HCT116 (cell line): ENCODE data around the gene GPD1L. TPM values are rescaled to one million over a fixed set of nuclear protein-coding genes. Genes with fewer than 3 reads are reported as not detected.

Source experiments
- ATAC-seq: fragments of 200-7000 bp; cut with Tn5 transposase; 2 replicates; pipeline ENCODE4 v1.9.1; 2020; ENCODE audit warnings: mild to moderate bottlenecking, moderate library complexity
- BruUV-seq: library from RNA; stranded (reverse); fragments of 400-500 nt; replicated peaks from 2 replicates; lab custom pipeline; 2021; lab: Mats Ljungman, UMichigan
- CTCF ChIA-PET: fragments of 300-600 bp; sonication (Branson Sonifier 250); formaldehyde crosslinking; loops from one replicate; lab custom pipeline; 2021; ENCODE audit warnings: antibody characterized with exemption; lab: Charles Lee
- POLR2A ChIA-PET: fragments of 300-600, 350-600 bp; sonication (Branson Sonifier 250); formaldehyde crosslinking; loops from one replicate; lab custom pipeline; 2021; ENCODE audit warnings: antibody characterized with exemption; lab: Charles Lee
- RAD21 ChIA-PET, 2 experiments: fragments of 300-600 bp; sonication (Branson Sonifier 250); formaldehyde crosslinking; loops; one replicate each; lab custom pipeline; 2023; ENCODE audit warnings: low total read pairs in 2 of 2; ENCODE audit not compliant: uncharacterized antibody in 2 of 2, unreplicated experiment in 2 of 2, low non-redundant PET in 1 of 2; lab: Charles Lee
- DNase-seq: peaks from one replicate; pipeline ENCODE4 v3.0.0-alpha.2; 2010; ENCODE audit warnings: low read depth, low spot score
- H2AFZ ChIP-seq: fragments of 200-600 bp; shearing (Covaris generic), sonication (generic); 2 replicates; pipeline ENCODE4 v1.6.1; 2017; ENCODE audit warnings: low read depth, mixed run types, mixed read lengths, antibody characterized with exemption, low read length; ENCODE audit not compliant: poor library complexity, severe bottlenecking
- H3K27ac ChIP-seq: 2 replicates; pipeline ENCODE4 v1.5.1; 2012; ENCODE audit warnings: low read depth, low read length
- H3K27me3 ChIP-seq: fragments of 200-600 bp; sonication (generic); 2 replicates; pipeline ENCODE4 v1.6.1; 2016; ENCODE audit warnings: mixed run types, low read length, mixed read lengths; ENCODE audit not compliant: insufficient read depth
- H3K36me3 ChIP-seq, 2 experiments: fragments of 200-500 bp in 1 of 2; fragments of 200-600 bp in 1 of 2; sonication (Bioruptor generic) in 1 of 2; sonication (generic) in 1 of 2; 2 replicates each; pipeline versions ENCODE4 v1.5.1 to v1.6.1; 2014 to 2016; ENCODE audit warnings: low read length in 2 of 2, inconsistent platforms in 1 of 2, mixed read lengths in 1 of 2, mixed run types in 1 of 2; ENCODE audit not compliant: insufficient read depth in 2 of 2, control insufficient read depth in 1 of 2
- H3K4me1 ChIP-seq, 2 experiments: fragments of 200-600 bp in 1 of 2; sonication (generic) in 1 of 2; 2 replicates each; pipeline versions ENCODE4 v1.5.1 to v1.6.1; 2012 to 2017; ENCODE audit warnings: low read length in 2 of 2, inconsistent platforms in 1 of 2, mild to moderate bottlenecking in 1 of 2, mixed read lengths in 1 of 2, mixed run types in 1 of 2, moderate library complexity in 1 of 2; ENCODE audit not compliant: insufficient read depth in 2 of 2, control insufficient read depth in 1 of 2
- H3K4me2 ChIP-seq: fragments of 200-600 bp; sonication (generic); 2 replicates; pipeline ENCODE4 v1.6.1; 2017; ENCODE audit warnings: mixed run types, low read length, mixed read lengths
- H3K4me3 ChIP-seq, 2 experiments: fragments of 200-600 bp in 1 of 2; sonication (generic) in 1 of 2; replicated peaks in 1 of 2; 2 replicates each; pipeline ENCODE4 v1.5.1; 2011 to 2016; ENCODE audit warnings: low read length in 2 of 2, control low read depth in 1 of 2, low read depth in 1 of 2, mild to moderate bottlenecking in 1 of 2, mixed read lengths in 1 of 2, mixed run types in 1 of 2
- H3K79me2 ChIP-seq: fragments of 200-600 bp; sonication (generic); 2 replicates; pipeline ENCODE4 v1.6.1; 2017; ENCODE audit warnings: mild to moderate bottlenecking, mixed run types, low read length, moderate library complexity, mixed read lengths; ENCODE audit not compliant: insufficient read depth
- H3K9ac ChIP-seq: fragments of 200-600 bp; sonication (generic); 2 replicates; pipeline ENCODE4 v1.6.1; 2016; ENCODE audit warnings: low read length, mixed read lengths
- H3K9me2 ChIP-seq: fragments of 200-600 bp; sonication (generic), shearing (Covaris generic); 2 replicates; pipeline ENCODE4 v1.6.1; 2017; ENCODE audit warnings: mixed run types, mild to moderate bottlenecking, moderate library complexity; ENCODE audit not compliant: insufficient read depth
- H3K9me3 ChIP-seq, 2 experiments: fragments of 200-500 bp in 1 of 2; fragments of 200-600 bp in 1 of 2; sonication (Bioruptor generic) in 1 of 2; sonication (generic) in 1 of 2; 2 replicates each; pipeline ENCODE4 v1.6.1; 2014 to 2017; ENCODE audit warnings: low read length in 2 of 2, mixed read lengths in 2 of 2, inconsistent platforms in 1 of 2, low read depth in 1 of 2, mild to moderate bottlenecking in 1 of 2, mixed run types in 1 of 2, moderate library complexity in 1 of 2; ENCODE audit not compliant: control insufficient read depth in 1 of 2, insufficient read depth in 1 of 2
- H4K20me1 ChIP-seq: fragments of 200-600 bp; sonication (generic), shearing (Covaris generic); 2 replicates; pipeline ENCODE4 v1.6.1; 2017; ENCODE audit warnings: mixed run types, mild to moderate bottlenecking, moderate library complexity; ENCODE audit not compliant: insufficient read depth
- ATF3 ChIP-seq: IDR thresholded peaks from 2 replicates; pipeline ENCODE4 v1.6.1; 2012
- CBX3 ChIP-seq: IDR thresholded peaks from 2 replicates; pipeline ENCODE4 v1.6.1; 2012; ENCODE audit warnings: low read depth
- CEBPB ChIP-seq: IDR thresholded peaks from 2 replicates; pipeline ENCODE4 v1.6.1; 2012; ENCODE audit warnings: low read depth
- EGR1 ChIP-seq: IDR thresholded peaks from 2 replicates; pipeline ENCODE4 v1.6.1; 2012; ENCODE audit warnings: low read depth
- EZH2 ChIP-seq: fragments of 200-600 bp; sonication (generic); IDR thresholded peaks from 2 replicates; pipeline ENCODE4 v1.6.1; 2017; ENCODE audit warnings: antibody characterized with exemption, mixed run types
- EZH2phosphoT487 ChIP-seq: fragments of 200-600 bp; IDR thresholded peaks from 2 replicates; pipeline ENCODE4 v1.6.1; 2018; ENCODE audit warnings: antibody characterized with exemption, borderline replicate concordance
- FOSL1 ChIP-seq: IDR thresholded peaks from 2 replicates; pipeline ENCODE4 v1.6.1; 2012; ENCODE audit warnings: low read depth
- JUND ChIP-seq: IDR thresholded peaks from 2 replicates; pipeline ENCODE4 v1.6.1; 2012
- POLR2A ChIP-seq: IDR thresholded peaks from 2 replicates; pipeline ENCODE4 v1.7.0; 2011; ENCODE audit warnings: borderline replicate concordance; ENCODE audit not compliant: insufficient read depth, insufficient read length; ENCODE audit errors: extremely low read depth
- POLR2AphosphoS5 ChIP-seq: IDR thresholded peaks from 2 replicates; pipeline ENCODE4 v1.6.1; 2011; ENCODE audit warnings: mild to moderate bottlenecking, low read depth, low read length, moderate library complexity
- RAD21 ChIP-seq: IDR thresholded peaks from 2 replicates; pipeline ENCODE4 v1.6.1; 2012; ENCODE audit warnings: low read depth, mild to moderate bottlenecking
- SIN3A ChIP-seq: IDR thresholded peaks from 2 replicates; pipeline ENCODE4 v1.6.1; 2012; ENCODE audit warnings: low read depth
- SRF ChIP-seq: IDR thresholded peaks from 2 replicates; pipeline ENCODE4 v1.6.1; 2012; ENCODE audit warnings: low read depth
- TCF7L2 ChIP-seq: IDR thresholded peaks from 2 replicates; pipeline ENCODE4 v1.7.0; 2011; ENCODE audit warnings: borderline replicate concordance, inconsistent platforms; ENCODE audit not compliant: insufficient read depth, insufficient read length; ENCODE audit errors: extremely low read depth
- YY1 ChIP-seq: IDR thresholded peaks from 2 replicates; pipeline ENCODE4 v1.6.1; 2011; ENCODE audit warnings: low read length, low read depth, moderate library complexity, mild to moderate bottlenecking; ENCODE audit not compliant: insufficient replicate concordance; ENCODE audit errors: extremely low read depth
- ZFX ChIP-seq: fragments of 450-650 bp; IDR thresholded peaks from 2 replicates; pipeline ENCODE4 v1.6.1; 2017
- intact Hi-C: fragments of 100-400 bp; cut with micrococcal nuclease; formaldehyde crosslinking; loops from 2 replicates; pipeline ENCODE4 v1.10.0; 2022
- total RNA-seq: library from RNA; stranded (reverse); gene quantifications from one replicate; pipeline ENCODE4 v1.2.1, GENCODE V29; 2021; ENCODE audit not compliant: unreplicated experiment
- TF ChIP-seq, protein P1 (sequence below), 3 experiments: fragments of 200-600 bp in 1 of 3; sonication (generic) in 1 of 3; IDR thresholded peaks in 2 of 3; conservative IDR thresholded peaks in 1 of 3; 2 replicates each; pipeline ENCODE4 v1.5.1; 2012 to 2017; ENCODE audit warnings: low read depth in 2 of 3, low read length in 2 of 3, antibody characterized with exemption in 1 of 3, borderline replicate concordance in 1 of 3, control low read depth in 1 of 3, mild to moderate bottlenecking in 1 of 3, mixed read lengths in 1 of 3, mixed run types in 1 of 3, moderate library complexity in 1 of 3; ENCODE audit not compliant: insufficient read depth in 1 of 3

Gene GPD1L
- total RNA-seq, 1 experiment from 2014 or later = 21.9 TPM

GRCh38 chr3:32104492-32104891 is 1.9 kb upstream of the GPD1L start:
- peaks cover 10 to 15% of the 10 kb centered on the region in 2 experiments; a peak in 1 of 4 replicates for H3K9me3 ChIP-seq
- CTCF ChIA-PET = no interaction called here
- peaks cover 7% of the 10 kb centered on the region; the same call in 1 of the 2 replicates for H3K79me2 ChIP-seq
- H3K27me3 ChIP-seq = no peaks in the 10 kb centered on the region
- no peak overlapping the region for H3K4me2 ChIP-seq
- POLR2A ChIA-PET = no interaction called here
- BruUV-seq = no TSS peak
- no peak overlapping the region for H3K27ac ChIP-seq
- H3K4me3 ChIP-seq = no peak overlapping the region
- no peaks in the 10 kb centered on the region for H4K20me1 ChIP-seq
- TF ChIP-seq EZH2phosphoT487 (no peak), ATF3 (no peak), RAD21 (no peak), JUND (no peak), POLR2AphosphoS5 (no peak), POLR2A (no peak), CEBPB (no peak), YY1 (no peak), CBX3 (no peak), TCF7L2 (no peak), SIN3A (no peak), FOSL1 (no peak), EZH2 (no peak), ZFX (no peak), EGR1 (no peak), SRF (no peak)
- TF ChIP-seq, protein P1, sequence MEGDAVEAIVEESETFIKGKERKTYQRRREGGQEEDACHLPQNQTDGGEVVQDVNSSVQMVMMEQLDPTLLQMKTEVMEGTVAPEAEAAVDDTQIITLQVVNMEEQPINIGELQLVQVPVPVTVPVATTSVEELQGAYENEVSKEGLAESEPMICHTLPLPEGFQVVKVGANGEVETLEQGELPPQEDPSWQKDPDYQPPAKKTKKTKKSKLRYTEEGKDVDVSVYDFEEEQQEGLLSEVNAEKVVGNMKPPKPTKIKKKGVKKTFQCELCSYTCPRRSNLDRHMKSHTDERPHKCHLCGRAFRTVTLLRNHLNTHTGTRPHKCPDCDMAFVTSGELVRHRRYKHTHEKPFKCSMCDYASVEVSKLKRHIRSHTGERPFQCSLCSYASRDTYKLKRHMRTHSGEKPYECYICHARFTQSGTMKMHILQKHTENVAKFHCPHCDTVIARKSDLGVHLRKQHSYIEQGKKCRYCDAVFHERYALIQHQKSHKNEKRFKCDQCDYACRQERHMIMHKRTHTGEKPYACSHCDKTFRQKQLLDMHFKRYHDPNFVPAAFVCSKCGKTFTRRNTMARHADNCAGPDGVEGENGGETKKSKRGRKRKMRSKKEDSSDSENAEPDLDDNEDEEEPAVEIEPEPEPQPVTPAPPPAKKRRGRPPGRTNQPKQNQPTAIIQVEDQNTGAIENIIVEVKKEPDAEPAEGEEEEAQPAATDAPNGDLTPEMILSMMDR (IDR thresholded peaks at IDR 0.05 in 2 of 3, conservative IDR thresholded peaks at IDR 0.05 in 1 of 3; ENCODE audit: borderline replicate concordance in 1 of 3, insufficient read depth in 1 of 3, low read depth in 2 of 3, low read length in 2 of 3) = no peak
- ATAC-seq (no peak), DNase-seq (no peak)
- H2AFZ ChIP-seq = no peak overlapping the region
- H3K36me3 ChIP-seq = no peaks in the 10 kb centered on the region
- no peaks in the 10 kb centered on the region for H3K9me2 ChIP-seq
- intact Hi-C loops = no loop called here
- peaks cover 0 to 14% of the 10 kb centered on the region in 2 experiments; a peak in 2 of 4 replicates for H3K4me1 ChIP-seq
- no peak overlapping the region for H3K9ac ChIP-seq
- RAD21 ChIA-PET = no interaction called here
